Activated CD4-positive, alpha-beta memory T cell treated with anti-CD3 and anti-CD28 coated beads for 36 hours (primary cell): ENCODE results near the gene ZNF503. TPM values are rescaled to one million over a fixed set of nuclear protein-coding genes. Genes with fewer than 3 reads are reported as not detected.

Source experiments
- CTCF ChIA-PET: fragments of 350-600 bp; sonication (Branson Sonifier 250); formaldehyde crosslinking; loops from one replicate; lab custom pipeline; 2021; ENCODE audit warnings: antibody characterized with exemption, inconsistent platforms; lab: Charles Lee
- POLR2A ChIA-PET: fragments of 350-600 bp; sonication (Branson Sonifier 250); formaldehyde crosslinking; loops from one replicate; lab custom pipeline; 2021; ENCODE audit warnings: antibody characterized with exemption; lab: Charles Lee
- DNase-seq: peaks from one replicate; pipeline ENCODE4 v3.0.0-alpha.2; 2020
- H3K27ac Mint-ChIP-seq: one replicate; pipeline ENCODE4 v1.8.0; 2021; ENCODE audit warnings: mixed read lengths
- H3K27me3 Mint-ChIP-seq: one replicate; pipeline ENCODE4 v1.8.0; 2021; ENCODE audit warnings: mixed read lengths
- H3K36me3 Mint-ChIP-seq: one replicate; pipeline ENCODE4 v1.8.0; 2021; ENCODE audit warnings: mixed read lengths
- H3K4me1 Mint-ChIP-seq: one replicate; pipeline ENCODE4 v1.8.0; 2021; ENCODE audit warnings: low read depth, mixed read lengths
- H3K4me3 Mint-ChIP-seq: one replicate; pipeline ENCODE4 v1.8.0; 2021; ENCODE audit warnings: mild to moderate bottlenecking, mixed read lengths
- H3K9me3 Mint-ChIP-seq: one replicate; pipeline ENCODE4 v1.8.0; 2021; ENCODE audit warnings: mixed read lengths
- intact Hi-C: fragments of 100-400 bp; cut with micrococcal nuclease; formaldehyde crosslinking; loops from one replicate; pipeline ENCODE4 v1.15.1; 2023
- total RNA-seq, 2 experiments: library from RNA; stranded (reverse); gene quantifications; one replicate each; pipeline ENCODE4 v1.2.3, GENCODE V29; 2021

Gene ZNF503
- total RNA-seq = under 1 TPM; 0.38 to 0.56 TPM

DNA sequence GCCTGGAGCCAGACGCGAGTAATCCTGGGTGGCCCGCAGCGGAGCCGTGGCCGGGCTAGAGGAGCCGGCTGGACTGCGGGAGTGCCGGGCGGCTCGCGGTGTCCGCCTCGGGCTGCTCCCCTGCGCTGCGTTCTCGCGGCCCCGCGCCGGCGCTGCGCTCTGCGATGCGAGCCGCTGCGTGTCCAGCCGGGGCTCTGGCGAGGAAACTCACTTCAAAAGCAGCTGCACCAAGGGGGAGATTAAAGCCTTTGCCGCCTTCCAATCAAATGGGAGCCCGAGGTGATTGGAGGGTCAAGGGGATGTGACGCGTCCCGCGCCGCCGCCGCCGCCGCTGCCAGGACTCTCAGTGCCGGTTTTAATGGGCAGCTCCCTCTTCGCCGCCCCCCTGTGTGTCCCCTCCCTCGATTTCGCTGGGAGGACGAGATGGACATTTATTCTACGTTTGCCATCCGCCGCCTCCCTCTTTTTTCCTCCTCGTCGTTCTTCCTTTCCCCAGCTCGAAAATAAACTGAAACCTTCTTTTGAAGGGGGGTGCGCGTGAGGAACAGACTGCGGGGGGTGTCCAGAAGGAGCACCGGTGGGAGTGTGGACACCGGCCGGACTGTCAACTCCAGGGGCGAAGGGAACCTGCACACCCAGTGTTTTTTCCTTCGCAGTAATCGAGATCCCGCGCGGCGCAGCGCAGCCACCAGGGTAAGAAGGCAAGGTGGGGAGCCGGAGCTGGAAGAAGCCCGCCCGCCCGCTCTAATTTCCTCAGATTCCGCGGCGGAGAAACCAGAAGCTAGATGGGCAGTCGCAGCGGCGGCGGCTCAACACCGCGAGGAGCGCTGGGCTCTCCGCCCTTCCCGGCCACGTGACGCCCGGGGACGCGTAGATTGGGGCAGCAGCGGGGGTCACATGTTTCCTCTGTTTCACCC lies at the start of gene ZNF503:
TSS of gene ZNF503 (minus strand) at position 196 of the 917 bp plus-strand sequence. CDS start 345 bp downstream, outside the sequence.
- H3K27ac Mint-ChIP-seq = no peak within 1 kb of the TSS
- H3K4me1 Mint-ChIP-seq = peaks cover 24% of the 10 kb centered on the region
- H3K27me3 Mint-ChIP-seq = peaks cover 53% of the 10 kb centered on the region
- DNase-seq = peak; percentile 73
- no peaks in the 10 kb centered on the region for H3K9me3 Mint-ChIP-seq
- POLR2A ChIA-PET = no interaction called here
- H3K4me3 Mint-ChIP-seq = peak within 1 kb of the TSS; percentile 74
- CTCF ChIA-PET = interaction anchor here (0.9 to 2.1 kb wide), 2 partner anchors 9 to 107 kb away, joined by 3 to 4 read pairs; no protein-coding TSS in a partner anchor
- intact Hi-C loops = loop anchor here (5.0 to 10.0 kb wide), 4 partner anchors 105 to 1145 kb away; no protein-coding TSS in a partner anchor
- H3K36me3 Mint-ChIP-seq = no peaks in the 10 kb centered on the region

GRCh38 chr10:75450644-75451640 lies 49.4 kb upstream of the ZNF503 start:
- no peak for DNase-seq
- Mint-ChIP-seq H3K4me1 (no peaks in the 10 kb centered on the region), H3K27me3 (peaks cover 20% of the 10 kb centered on the region), H3K9me3 (peaks cover 9% of the 10 kb centered on the region), H3K36me3 (no peaks in the 10 kb centered on the region), H3K4me3 (no peak overlapping the region), H3K27ac (no peak overlapping the region)
- intact Hi-C loops = no loop called here
- ChIA-PET CTCF (no interaction called here), POLR2A (no interaction called here)

GRCh38 chr10:75450075-75450445 lies 48.5 kb upstream of the ZNF503 start:
- Mint-ChIP-seq H3K36me3 (no peaks in the 10 kb centered on the region), H3K27ac (no peak overlapping the region), H3K27me3 (peaks cover 18% of the 10 kb centered on the region), H3K4me3 (no peak overlapping the region), H3K9me3 (peaks cover 12% of the 10 kb centered on the region), H3K4me1 (no peaks in the 10 kb centered on the region)
- intact Hi-C loops = no loop called here
- DNase-seq = no peak
- ChIA-PET POLR2A (no interaction called here), CTCF (no interaction called here)

- Mint-ChIP-seq H3K9me3 (peaks cover 12% of the 10 kb centered on the region), H3K27ac (no peak overlapping the region), H3K36me3 (no peaks in the 10 kb centered on the region), H3K4me3 (no peak overlapping the region), H3K4me1 (no peaks in the 10 kb centered on the region), H3K27me3 (peaks cover 18% of the 10 kb centered on the region)
- no peak for DNase-seq
- intact Hi-C loops = no loop called here
- ChIA-PET POLR2A (no interaction called here), CTCF (no interaction called here)
Measured at GRCh38 chr10:75449382-75450074, 48.0 kb upstream of the ZNF503 start.

- Mint-ChIP-seq H3K9me3 (peaks cover 24% of the 10 kb centered on the region), H3K4me1 (no peaks in the 10 kb centered on the region), H3K27me3 (peaks cover 20% of the 10 kb centered on the region), H3K27ac (no peak overlapping the region), H3K4me3 (no peak overlapping the region), H3K36me3 (peaks cover 2% of the 10 kb centered on the region)
- ChIA-PET POLR2A (no interaction called here), CTCF (no interaction called here)
- no peak for DNase-seq
- intact Hi-C loops = no loop called here
Measured at GRCh38 chr10:75448166-75448565, 46.6 kb upstream of the ZNF503 start.

DNA sequence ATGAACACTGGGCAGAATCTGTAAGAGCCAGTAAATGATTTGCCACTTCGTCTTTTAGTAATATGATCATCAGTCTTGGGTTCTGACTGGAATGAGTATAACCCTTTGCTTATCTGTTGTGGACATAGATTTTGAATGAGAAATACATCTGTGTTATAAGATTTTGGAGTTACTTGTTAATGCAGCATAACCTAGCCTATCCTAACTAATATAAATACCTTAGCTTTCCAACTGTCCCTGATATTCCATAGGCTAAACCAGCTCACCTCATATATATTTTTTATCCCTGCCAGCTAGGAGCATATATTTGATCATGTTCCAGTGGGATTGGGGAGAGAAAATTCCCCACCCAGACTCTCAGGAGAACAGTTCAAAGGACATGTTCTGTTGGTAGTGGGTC lies 44.9 kb upstream of the ZNF503 start:
- intact Hi-C loops = no loop called here
- no peak for DNase-seq
- Mint-ChIP-seq H3K4me1 (no peaks in the 10 kb centered on the region), H3K4me3 (no peak overlapping the region), H3K9me3 (peaks cover 32% of the 10 kb centered on the region), H3K36me3 (peaks cover 4% of the 10 kb centered on the region), H3K27ac (no peak overlapping the region), H3K27me3 (peaks cover 18% of the 10 kb centered on the region)
- CTCF ChIA-PET = no interaction called here
- POLR2A ChIA-PET = no interaction called here

- no peaks in the 10 kb centered on the region for H3K4me1 Mint-ChIP-seq
- no peak overlapping the region for H3K27ac Mint-ChIP-seq
- DNase-seq = no peak
- intact Hi-C loops = no loop called here
- POLR2A ChIA-PET = no interaction called here
- peaks cover 4% of the 10 kb centered on the region for H3K36me3 Mint-ChIP-seq
- peaks cover 11% of the 10 kb centered on the region for H3K27me3 Mint-ChIP-seq
- CTCF ChIA-PET = no interaction called here
- H3K9me3 Mint-ChIP-seq = peaks cover 32% of the 10 kb centered on the region
- H3K4me3 Mint-ChIP-seq = no peak overlapping the region
Measured at GRCh38 chr10:75444781-75445386, 43.3 kb upstream of the ZNF503 start.

- Mint-ChIP-seq H3K4me3 (no peak overlapping the region), H3K27me3 (peaks cover 9% of the 10 kb centered on the region), H3K9me3 (peaks cover 32% of the 10 kb centered on the region), H3K27ac (no peak overlapping the region), H3K4me1 (no peaks in the 10 kb centered on the region), H3K36me3 (peaks cover 4% of the 10 kb centered on the region)
- ChIA-PET CTCF (no interaction called here), POLR2A (no interaction called here)
- DNase-seq = no peak
- intact Hi-C loops = no loop called here
Measured at GRCh38 chr10:75443362-75443761, 41.8 kb upstream of the ZNF503 start.

- ChIA-PET POLR2A (interaction anchor here (1.3 kb wide), 1 partner anchor 12 kb away, joined by 3 read pairs; no protein-coding TSS in a partner anchor), CTCF (no interaction called here)
- intact Hi-C loops = no loop called here
- no peak overlapping the region for H3K27ac Mint-ChIP-seq
- H3K4me3 Mint-ChIP-seq = no peak overlapping the region
- peaks cover 30% of the 10 kb centered on the region for H3K9me3 Mint-ChIP-seq
- DNase-seq = no peak
- H3K4me1 Mint-ChIP-seq = no peaks in the 10 kb centered on the region
- H3K36me3 Mint-ChIP-seq = peaks cover 4% of the 10 kb centered on the region
- H3K27me3 Mint-ChIP-seq = peaks cover 7% of the 10 kb centered on the region
Measured at GRCh38 chr10:75441682-75442081, 40.1 kb upstream of the ZNF503 start.

DNA sequence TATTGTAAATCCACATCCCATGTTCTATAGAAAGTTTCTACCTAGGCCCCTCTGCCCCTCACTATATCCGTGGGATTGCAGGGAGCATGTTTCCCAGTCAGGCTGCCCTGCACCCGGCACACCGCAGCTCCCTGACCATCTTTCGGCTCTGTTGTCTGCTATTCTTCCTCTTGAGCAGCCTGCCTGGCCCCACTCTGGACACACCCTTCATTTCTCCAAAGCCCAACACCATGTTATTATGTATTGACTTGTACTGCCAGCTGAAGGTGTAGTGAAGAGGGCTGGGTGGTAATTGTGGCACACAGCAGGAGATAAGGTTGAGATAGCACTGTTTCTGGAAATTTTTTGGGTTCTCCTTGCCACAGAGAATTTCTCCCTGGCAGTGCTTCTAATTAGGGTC lies 39.6 kb upstream of the ZNF503 start:
- Mint-ChIP-seq H3K27ac (no peak overlapping the region), H3K9me3 (peaks cover 26% of the 10 kb centered on the region), H3K4me1 (no peaks in the 10 kb centered on the region), H3K27me3 (peaks cover 5% of the 10 kb centered on the region), H3K4me3 (no peak overlapping the region), H3K36me3 (peaks cover 4% of the 10 kb centered on the region)
- ChIA-PET CTCF (no interaction called here), POLR2A (no interaction called here)
- no peak for DNase-seq
- intact Hi-C loops = no loop called here

GRCh38 chr10:75440271-75440793 lies 38.8 kb upstream of the ZNF503 start:
- peaks cover 5% of the 10 kb centered on the region for H3K27me3 Mint-ChIP-seq

More at GRCh38 chr10:75440271-75440793, 38.8 kb upstream of the ZNF503 start:
- peaks cover 21% of the 10 kb centered on the region for H3K9me3 Mint-ChIP-seq
- H3K4me3 Mint-ChIP-seq = no peak overlapping the region
- H3K4me1 Mint-ChIP-seq = no peaks in the 10 kb centered on the region
- no peak for DNase-seq
- H3K27ac Mint-ChIP-seq = no peak overlapping the region
- peaks cover 4% of the 10 kb centered on the region for H3K36me3 Mint-ChIP-seq
- intact Hi-C loops = no loop called here
- POLR2A ChIA-PET = no interaction called here
- CTCF ChIA-PET = no interaction called here
